Measurements from ENCODE around the gene MYO1E.
A peak's percentile ranks its signal among the peaks of the same experiment; 100 is the strongest.
"Not testable (repeated sequence)": the region's sequence is repeated elsewhere in the genome, so short reads cannot be mapped to it uniquely, and the experiment has no call there.

The MYO1E gene

DNA sequence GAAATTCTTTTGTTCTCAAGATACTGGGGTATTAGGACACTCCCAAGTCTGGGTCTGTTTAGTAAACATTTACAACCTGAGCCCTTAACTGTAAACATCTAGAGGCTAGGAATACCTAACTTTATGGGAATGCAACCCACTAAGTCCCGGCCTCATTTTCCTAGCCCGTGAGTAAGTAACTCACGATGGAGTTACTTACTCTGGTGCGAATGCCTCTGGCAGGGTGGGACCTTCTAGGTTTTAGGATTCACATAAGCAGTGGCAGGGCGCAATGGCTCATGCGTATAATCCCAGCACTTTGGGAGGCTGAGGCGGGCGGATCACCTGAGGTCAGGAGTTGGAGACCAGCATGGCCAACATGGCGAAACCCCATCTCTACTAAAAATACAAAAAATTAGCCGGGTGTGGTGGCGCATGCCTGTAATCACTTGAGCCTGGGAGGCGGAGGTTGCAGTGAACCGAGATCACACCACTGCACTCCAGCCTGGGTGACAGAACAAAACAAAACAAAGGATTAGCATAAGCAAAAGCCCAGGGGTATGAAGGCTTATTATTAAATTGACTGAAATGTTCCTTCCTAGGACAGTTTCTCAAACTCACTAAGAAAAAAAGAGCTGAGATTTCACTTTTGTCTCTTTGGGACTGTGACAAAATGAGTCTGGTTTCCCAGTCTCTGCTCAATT, 14.7 kb upstream of the MYO1E start:
- not testable (repeated sequence) for DNase-seq (ENCODE audit: low spot score)

DNA sequence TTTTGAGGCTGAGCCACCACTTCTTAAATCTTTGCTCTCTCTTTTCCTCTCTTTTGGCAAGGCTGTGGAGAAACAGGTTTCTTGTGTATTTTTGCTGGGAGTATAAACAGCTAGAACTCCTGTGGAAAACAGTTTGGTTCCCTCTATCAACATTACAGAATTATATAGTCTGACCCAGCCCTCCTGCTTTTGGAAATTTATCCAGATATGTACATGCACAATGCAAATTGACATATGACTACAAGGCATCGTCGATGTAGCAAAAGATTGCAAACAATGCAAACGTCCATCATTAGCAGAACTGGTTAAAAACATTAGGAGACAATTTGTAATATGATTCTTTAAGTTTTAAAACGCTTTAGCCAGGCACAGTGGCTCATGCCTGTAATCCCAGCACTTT, 12.5 kb upstream of the MYO1E start:
- DNase-seq (ENCODE audit: low spot score), result no peak

DNA sequence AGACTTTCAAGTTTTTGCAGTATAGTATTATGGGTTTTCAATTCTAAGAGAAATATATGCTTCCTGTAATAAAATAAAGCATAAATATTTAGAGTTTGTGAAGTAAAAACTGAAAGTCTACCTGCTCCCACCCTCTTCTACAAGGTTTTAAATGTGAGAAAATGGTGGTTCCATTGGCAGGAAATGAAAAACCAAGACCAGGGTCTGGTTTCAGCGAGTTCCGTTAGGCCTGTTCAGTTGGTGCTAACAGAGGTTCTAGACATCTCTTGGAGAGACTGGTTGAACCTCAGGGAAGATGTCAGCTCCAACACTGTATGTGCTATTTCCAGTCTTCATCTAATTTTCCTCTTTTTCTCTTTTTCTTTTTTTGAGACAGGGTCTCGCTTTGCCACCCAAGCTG, 11.8 kb upstream of the MYO1E start:
- no peak for DNase-seq (ENCODE audit: low spot score)

DNA sequence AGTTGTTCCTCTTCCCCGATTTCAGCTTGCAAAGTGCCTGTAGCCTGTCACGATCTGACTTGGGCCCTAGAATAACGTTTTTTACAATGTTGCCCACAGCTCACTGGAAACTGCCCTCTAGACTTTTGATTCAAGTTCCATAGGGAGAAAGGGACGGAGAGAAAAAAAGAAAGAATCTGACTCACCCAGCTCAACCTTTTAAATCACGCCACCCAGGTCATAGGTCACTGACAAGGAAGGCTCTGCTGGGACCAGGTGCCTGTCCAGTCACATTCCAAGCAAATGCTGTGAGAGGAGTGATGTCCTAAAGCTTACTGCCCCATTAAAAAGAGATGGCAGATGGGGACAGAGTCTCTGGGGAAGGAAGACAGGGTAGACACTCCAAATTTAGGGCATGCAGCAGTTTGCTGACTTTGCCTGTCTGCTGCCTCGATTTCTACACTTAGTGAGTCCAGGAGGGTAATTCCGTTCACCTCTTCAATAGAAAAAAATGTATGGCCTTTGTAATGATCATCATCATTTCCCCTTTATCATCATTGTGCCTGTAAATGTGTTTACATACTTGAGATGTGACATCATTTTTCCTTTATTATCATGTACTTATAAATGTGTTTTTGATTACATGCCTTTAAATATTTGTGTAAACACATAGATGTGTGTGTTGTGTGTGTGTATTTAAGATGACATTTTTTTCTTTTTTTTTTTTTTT, 8.4 kb upstream of the MYO1E start:
- DNase-seq (ENCODE audit: low spot score), result no peak

DNA sequence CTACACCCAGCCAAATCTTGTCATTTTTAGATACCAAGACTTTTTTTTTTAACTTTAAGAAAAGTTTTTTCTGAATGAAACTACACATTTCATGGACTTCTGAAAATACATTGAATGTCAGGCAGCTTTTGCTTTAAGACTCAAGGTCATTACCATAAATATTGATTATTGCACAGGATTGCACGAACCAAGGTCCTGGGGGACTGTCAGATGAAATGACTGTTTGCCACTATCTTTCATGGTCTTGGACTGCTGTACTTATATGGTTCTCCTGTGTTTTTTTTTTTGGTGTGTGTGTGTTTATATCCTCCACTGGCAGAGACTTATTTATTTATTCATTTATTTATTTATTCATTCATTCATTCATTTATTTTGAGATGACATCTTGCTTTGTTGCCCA, 6.9 kb upstream of the MYO1E start:
- DNase-seq (ENCODE audit: low spot score), result peak; percentile 31

DNA sequence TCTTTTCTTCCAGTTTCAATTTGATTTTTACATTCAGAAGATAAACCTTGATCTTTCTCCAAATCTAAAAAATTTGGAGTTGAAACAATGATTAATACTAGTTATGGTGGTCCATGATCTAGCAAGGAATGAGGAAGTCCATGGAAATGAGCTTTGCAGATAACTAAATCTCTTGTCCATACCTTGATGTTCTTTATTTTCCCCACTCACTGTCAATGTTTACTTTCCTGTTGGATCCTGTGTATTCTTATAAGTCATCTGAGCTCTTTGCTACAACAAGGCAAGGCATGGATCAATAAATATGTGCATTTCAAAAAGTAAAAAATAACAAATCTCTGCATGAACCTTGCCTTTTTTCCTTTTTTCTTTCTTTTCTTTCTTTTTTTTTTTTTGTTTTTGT, 6.2 kb upstream of the MYO1E start:
- no peak for DNase-seq (ENCODE audit: low spot score)

DNA sequence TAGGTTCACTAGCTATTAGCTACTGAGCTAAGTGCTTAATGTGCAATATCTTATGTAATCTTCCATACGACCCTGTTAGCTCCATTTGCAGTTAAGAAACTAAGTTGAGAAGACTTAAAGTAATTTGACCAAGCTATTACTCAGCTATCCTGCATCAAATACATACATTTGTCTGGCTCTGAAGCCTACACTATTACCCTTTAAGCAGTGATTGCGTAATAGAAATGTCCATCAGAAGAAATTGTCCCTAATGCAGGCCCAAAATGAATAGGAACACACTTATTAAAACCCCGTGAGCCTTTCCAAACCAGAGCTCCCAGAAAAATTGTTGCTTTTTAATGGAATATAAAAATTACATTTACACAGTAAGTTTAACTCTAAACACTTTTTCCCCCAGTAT, 5.3 kb upstream of the MYO1E start:
- DNase-seq (ENCODE audit: low spot score), result no peak

DNA sequence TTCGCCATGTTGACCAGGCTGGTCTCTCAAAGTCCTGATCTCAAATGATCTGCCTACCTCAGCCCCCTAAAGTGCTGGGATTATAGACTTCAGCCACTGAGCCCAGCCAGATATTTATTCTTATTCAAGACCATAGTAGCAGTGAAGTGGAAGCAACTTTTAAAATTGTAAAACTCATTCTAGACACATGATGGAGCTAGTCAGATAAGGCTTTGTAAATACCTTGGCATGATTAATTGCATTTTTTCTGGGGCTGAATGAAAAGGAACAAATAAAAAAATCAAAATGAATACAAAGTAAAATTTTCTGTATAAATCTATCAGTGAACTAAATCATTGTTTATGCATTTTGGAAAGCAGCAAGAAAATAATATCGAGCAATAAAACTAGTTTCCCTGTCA, 4.1 kb upstream of the MYO1E start:
- DNase-seq (ENCODE audit: low spot score), result no peak

DNA sequence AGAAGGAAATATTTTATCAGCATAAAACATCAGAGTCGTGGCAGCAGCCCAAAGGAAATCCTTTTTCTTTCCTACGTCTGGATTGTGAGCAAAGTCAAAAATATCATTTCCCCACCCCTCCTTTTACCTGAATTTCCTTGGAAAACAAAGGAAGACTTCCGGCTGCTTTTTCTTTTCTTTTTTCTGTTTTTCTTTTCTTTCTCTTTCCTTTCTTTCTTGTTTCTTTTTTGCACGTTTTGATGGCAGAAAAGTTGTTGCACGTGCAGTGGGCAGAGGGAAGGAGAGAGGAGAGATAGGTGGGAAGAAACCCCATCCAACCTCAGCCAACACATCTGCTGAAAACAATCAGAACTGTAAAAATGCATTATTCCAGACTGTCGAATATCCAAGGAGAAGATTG, 544 bp upstream of the MYO1E start:
- DNase-seq (ENCODE audit: low spot score), result no peak

DNA sequence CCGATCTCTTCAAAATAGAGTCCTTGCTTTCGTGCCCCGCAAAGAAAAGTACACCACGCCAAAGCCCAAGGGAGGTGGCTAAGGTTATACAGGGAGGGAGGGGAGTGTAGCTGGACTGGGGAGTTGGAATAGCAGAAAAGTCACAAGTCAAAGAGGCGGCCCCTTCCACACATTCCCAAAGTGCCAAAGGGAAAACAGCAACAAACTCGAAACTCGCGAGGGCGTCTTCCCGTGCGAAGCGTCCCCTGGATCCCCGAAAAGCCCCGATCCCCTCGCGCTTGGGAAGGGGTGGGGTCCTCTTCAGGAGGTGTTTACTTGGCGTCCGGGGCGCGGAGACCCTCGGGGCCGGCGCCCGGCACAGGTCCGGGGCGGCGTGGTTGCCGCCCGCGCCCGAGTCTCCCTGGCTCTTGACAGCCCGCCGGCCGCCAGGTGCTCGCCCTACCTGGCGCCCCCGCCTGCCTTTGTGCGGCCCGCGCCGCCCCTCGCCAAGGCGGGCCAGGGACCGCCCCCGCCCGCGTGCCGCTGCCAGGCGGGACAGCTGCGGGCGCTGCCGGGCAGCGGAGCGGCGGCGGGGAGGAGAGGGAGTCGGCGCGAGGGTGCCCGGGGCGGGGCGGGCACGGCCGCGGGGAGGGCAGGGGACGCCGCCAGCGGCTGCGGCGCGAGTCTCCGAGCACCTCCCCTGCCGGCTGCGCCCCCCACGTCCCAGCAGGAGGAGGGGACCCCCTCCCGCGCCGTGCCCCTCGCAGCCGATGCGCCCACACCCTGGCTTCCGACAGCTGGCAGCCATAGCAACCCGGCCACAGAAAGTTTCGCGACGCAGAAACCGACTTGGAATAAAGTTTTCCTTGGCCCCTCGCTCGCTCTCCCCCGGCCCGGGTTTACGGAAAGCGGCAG, 966 bp downstream of the MYO1E start:
- no peak for DNase-seq (ENCODE audit: low spot score)

DNA sequence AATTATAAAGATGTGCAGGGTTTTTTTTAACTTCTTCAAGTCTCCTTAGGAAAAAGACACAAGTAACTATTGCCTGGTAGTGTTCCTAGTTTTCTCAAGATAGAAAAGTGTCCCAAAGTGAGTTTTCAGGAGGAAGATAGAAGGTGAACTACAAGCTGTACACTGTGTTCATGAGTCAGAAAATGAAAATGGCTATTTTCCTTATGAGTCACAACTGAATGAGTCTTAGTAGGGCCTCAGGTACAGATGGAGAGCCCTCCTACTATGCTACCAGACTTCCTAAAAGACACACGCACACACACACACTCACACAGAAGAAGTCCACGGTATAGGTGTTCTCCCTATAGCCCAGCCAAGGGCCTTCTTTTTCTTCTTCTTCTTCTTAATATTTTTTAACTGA, 3.1 kb downstream of the MYO1E start:
- no peak for DNase-seq (ENCODE audit: low spot score)

DNA sequence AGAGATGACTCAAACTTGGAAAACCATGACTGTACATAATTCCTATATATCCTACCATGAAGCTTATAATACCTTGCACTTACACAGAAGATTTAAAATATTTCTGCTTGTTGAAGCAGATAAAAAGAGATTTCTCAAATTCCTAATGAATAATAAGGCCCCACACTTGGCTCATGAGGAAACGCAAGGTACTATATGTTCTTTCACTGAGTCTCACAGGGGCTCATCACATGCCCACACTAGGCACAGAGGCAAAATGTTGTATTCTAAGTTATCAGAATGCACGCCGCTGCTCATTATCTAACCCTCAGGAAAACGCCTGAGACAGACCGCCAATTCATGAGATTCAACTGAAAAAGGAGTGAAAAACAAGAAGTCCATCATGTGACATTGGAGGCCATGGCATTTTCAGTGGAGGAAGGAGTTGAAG, 5.6 kb downstream of the MYO1E start:
- no peak for DNase-seq (ENCODE audit: low spot score)

DNA sequence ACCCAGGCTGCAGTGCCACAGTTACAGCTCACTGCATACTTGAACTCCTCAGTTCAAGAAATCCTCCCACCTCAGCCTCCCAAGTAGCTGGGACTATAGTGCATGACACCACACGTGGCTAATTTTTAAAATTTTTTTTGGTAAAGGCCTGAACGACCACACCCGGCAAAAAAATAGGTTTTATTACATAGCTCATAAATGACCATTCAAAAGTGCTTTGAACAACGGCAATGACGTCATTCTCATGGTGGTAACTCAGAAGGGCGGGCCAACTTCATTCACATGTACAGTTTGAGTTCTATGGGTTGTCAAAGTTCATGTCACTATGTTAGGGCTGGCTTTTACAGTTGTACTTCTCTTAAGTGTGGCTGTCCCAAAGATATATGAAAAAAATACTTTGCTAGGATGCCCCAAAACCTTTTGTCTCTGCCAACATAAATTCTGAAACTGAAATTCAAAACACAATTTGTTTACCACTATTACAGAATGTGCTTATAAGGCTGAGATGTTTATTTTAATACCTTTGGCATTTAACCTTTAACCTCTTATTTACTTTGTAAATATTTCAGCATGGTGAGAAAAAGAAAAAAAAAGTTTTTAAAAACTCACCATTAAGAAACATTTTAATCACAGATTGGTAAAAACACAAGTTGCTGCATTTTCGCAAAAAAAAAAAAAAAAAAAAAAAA, 6.2 kb downstream of the MYO1E start:
- DNase-seq (ENCODE audit: low spot score), result no peak

DNA sequence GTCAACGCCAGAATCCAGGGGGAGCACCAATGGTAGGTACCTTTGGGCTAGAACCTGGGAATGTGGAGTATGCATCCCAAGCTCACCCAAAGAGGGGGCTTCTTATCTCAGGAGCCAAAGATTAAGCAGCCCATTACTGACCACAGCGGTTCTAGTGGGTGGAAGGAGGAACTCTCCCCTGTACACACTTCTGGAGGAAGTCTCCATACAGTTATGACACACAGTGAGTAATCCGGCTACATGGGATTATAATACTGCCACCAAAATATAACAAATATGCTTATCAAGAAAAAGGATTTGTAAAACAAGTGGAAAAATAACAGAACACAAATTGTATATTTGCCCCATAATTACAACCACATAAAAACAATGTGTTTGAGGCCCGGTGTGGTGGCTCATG, 8.4 kb downstream of the MYO1E start:
- DNase-seq (ENCODE audit: low spot score), result no peak

DNA sequence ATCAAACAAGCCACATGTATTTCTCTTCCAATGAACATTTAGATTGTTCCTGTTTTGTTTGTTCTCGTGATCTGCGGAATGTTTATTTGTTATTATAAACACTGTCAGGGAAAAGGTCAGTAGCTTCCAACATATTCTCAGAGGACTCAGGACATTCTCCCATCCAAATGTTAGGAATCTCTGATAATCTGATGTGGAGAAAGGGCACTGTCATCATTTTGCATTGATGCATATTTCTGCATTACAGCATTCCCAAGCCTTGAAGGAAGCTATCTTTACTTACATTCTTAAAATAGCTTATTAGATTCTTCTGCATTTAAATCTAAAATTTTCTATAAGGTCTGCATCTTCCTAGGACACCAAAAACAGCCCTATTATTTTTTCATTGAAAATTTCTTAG, 10.3 kb downstream of the MYO1E start:
- DNase-seq (ENCODE audit: low spot score), result no peak

DNA sequence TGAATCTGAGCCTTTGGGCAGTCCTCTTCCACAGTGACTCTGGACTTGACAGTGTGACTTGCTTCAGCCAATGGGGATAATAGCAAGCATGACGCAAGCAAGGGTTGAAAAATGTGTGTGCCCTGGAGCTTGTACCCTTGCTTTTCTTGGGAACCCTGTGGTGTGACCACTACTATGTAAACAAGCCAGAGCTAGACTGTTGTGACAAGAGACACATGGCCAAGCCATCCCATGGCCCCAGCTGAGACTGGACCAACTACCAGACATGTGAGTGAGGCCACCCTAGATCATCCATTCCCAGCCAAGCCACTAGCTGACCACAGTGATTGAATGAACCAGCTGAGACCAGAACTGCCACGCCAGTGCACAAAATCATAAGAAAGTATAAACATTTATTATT, 11.8 kb downstream of the MYO1E start:
- DNase-seq (ENCODE audit: low spot score), result no peak

DNA sequence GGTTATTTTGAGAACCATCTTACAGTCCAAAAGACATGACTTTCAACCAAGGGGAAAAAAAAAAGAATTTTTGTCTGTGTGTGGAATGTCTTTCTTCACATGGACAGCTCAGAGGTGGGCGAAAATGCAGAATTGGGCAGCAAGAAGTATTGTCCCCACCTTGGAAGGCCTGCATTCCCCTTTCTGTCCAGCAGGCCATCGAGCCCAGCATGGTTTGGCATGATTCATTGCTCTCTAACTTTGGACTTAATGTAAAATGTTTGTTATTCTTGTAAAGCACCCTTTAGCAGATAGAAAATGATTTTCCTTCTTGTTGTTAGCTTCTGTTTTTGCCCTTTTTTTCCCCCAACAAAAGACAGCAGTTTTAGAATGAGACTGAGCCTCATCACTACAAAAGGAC, 12.4 kb downstream of the MYO1E start:
- no peak for DNase-seq (ENCODE audit: low spot score)

DNA sequence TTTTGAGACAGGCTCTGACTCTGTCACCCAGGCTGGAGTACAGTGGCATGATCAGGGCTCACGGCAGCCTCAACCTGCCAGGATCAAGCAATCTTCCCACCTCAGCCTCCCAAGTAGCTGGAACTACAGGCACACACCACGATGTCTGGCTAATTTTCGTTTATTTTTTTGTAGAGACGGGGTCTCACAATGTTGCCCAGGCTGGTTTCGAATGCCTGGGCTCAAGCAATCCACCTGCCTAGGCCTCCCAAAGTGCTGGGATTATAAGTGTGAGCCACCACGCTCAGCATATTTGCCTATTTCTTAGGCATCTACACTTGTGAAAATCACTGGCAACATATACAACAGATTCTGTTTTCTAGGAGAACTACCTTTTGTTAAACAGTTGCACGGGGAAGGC, 16.9 kb downstream of the MYO1E start:
- no peak for DNase-seq (ENCODE audit: low spot score)

DNA sequence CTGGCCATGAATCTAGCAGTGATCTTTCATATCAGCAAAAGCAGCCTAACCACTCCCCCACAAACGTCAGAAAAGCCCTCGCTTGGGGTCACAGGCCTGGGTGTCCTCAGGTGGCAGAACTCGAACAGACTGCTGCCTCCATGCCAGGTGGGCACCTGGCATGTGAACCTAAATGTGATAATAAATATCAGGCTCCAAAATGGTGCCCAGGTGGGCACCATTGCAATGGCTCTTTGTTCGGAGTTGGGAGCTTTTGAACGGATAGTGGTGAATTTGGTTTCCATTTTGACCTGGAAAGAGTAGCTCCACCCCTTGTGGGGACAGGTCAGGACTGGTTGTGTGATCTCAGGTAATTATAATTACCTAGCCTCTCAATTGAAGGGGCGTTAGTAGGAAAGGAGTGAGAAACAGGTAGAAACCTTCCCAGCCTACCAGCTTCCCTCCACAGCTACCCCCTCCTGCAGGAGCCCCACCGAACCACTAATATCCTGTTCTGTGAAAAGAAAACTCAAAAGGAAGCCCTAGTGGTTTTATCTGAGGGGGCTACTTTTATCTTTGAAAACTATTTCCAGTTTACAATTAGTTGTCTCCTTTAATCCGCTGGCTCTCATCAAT, 18.1 kb downstream of the MYO1E start:
- DNase-seq (ENCODE audit: low spot score), result no peak

DNA sequence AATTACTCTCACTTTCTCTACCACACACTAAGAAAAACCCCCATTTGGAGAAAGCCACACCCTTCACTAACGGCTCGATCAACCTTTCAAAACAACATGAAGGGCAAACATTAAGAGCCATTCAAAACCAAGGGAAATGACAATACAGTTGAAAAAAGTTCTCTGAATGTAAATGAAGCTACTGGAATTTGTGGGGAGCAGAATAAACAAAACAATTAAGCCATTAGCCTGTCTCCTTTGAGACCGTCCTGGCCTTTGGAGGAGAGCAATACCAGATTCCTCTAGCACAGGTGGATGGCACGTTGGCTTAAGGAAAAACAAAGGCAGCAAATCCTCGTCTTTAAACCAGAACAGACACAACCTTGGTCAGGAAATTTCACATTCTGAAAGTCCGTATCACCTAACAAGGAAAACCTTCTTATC, 18.7 kb downstream of the MYO1E start:
- DNase-seq (ENCODE audit: low spot score), result no peak

DNA sequence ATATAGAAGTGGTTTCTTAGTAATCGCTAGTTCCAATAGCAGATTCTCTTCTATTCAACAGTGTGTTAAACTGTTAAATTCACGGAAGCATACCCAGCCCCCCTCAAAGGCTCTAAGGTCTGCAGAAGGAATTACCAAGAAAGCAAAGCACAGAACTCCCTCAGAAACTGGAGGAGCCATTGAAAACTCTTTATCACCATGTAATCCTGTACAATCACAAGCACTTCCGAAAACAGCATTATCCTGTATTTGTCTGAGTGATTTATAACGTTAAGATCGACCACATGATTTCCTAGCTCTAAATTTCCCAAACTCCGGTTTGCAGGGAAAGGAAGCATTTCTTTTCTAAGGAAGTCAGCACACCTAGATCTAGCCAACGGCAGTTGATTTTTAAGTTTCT, 20.0 kb downstream of the MYO1E start:
- DNase-seq (ENCODE audit: low spot score), result no peak

DNA sequence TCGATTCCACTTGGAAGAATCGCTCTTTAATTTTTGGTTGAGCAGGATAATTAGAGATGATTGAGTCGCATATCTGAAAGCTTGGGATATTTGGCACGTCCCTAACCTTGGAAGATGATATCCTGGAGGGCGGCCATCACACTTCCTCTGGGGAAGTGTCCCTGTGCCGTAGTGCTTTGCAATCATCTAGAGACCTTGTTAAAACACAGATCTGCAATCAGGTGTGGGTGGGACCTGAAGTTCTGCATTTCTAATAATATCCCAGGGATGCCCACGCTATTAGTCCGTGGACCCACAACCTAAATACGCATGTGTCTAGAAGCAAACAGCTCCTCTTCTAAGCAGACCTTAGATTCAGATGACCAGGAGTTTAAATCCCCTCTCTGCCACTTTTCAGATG, 20.5 kb downstream of the MYO1E start:
- DNase-seq (ENCODE audit: low spot score), result no peak
